RWPE2 (cell line): ENCODE measurements around the gene ANKS1B.
A peak's percentile ranks its signal among the peaks of the same experiment; 100 is the strongest.
"Not testable (repeated sequence)": the region's sequence is repeated elsewhere in the genome, so short reads cannot be mapped to it uniquely, and the experiment has no call there.

Experiments
- ATAC-seq: fragments of 200-7000 bp; cut with Tn5 transposase; 3 replicates; pipeline ENCODE4 v1.9.1; 2021; ENCODE audit warnings: low read depth
- DNase-seq: peaks from one replicate; pipeline ENCODE4 v3.0.0-alpha.2; 2020; ENCODE audit warnings: low spot score
- H3K27ac ChIP-seq: fragments of 450-650 bp; 2 replicates; pipeline ENCODE4 v1.5.1; 2017; ENCODE audit warnings: mild to moderate bottlenecking; ENCODE audit not compliant: poor library complexity, severe bottlenecking
- H3K27me3 ChIP-seq: fragments of 250-450 bp; sonication (Bioruptor Pico); 2 replicates; pipeline ENCODE4 v1.5.1; 2021; ENCODE audit warnings: mild to moderate bottlenecking, moderate library complexity; ENCODE audit not compliant: insufficient read depth, poor library complexity, severe bottlenecking
- H3K36me3 ChIP-seq: fragments of 250-450 bp; sonication (Bioruptor Pico); 2 replicates; pipeline ENCODE4 v1.5.1; 2020; ENCODE audit warnings: low read depth, mild to moderate bottlenecking, moderate library complexity
- H3K4me1 ChIP-seq: fragments of 250-450 bp; sonication (Bioruptor Pico); 2 replicates; pipeline ENCODE4 v1.5.1; 2021; ENCODE audit warnings: mild to moderate bottlenecking, moderate library complexity; ENCODE audit not compliant: insufficient read depth, poor library complexity, severe bottlenecking
- H3K4me3 ChIP-seq: fragments of 250-450 bp; sonication (Bioruptor Pico); 2 replicates; pipeline ENCODE4 v1.5.1; 2021; ENCODE audit warnings: mild to moderate bottlenecking, moderate library complexity; ENCODE audit not compliant: severe bottlenecking
- H3K9me3 ChIP-seq: fragments of 250-450 bp; sonication (Bioruptor Pico); 2 replicates; pipeline ENCODE4 v1.5.1; 2021; ENCODE audit warnings: mild to moderate bottlenecking, moderate library complexity; ENCODE audit not compliant: severe bottlenecking
- TF ChIP-seq, protein P1 (sequence below): fragments of 450-650 bp; IDR thresholded peaks from one replicate; pipeline ENCODE4 v1.5.1; 2017; ENCODE audit warnings: mild to moderate bottlenecking, moderate library complexity; ENCODE audit not compliant: poor library complexity, severe bottlenecking

ANKS1B gene

DNA sequence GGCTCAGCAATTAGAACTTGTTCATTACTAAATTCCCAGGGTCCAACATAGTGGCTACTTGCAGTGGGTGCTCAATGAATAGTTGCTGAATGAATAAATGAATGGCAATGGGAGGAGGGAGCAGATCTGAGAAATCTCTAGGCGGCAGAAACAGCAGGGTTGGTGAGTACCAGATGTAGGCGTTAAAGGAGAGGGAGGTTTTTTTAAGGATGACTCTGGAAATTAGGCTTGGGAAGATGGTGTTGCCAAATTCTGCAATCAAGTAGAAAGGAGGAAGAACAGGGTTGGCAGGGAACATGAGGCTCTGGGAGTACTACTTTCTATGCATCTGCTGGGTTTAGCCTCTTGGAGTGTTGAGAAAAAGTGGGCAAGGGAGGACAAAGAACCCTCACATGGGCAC lies 1132.6 kb downstream of the ANKS1B start:
- Histone ChIP-seq H3K4me3 (no peak overlapping the region), H3K9me3 (no peaks in the 10 kb centered on the region), H3K36me3 (no peaks in the 10 kb centered on the region), H3K4me1 (no peaks in the 10 kb centered on the region), H3K27ac (no peak overlapping the region), H3K27me3 (no peaks in the 10 kb centered on the region)
- TF ChIP-seq, protein P1, sequence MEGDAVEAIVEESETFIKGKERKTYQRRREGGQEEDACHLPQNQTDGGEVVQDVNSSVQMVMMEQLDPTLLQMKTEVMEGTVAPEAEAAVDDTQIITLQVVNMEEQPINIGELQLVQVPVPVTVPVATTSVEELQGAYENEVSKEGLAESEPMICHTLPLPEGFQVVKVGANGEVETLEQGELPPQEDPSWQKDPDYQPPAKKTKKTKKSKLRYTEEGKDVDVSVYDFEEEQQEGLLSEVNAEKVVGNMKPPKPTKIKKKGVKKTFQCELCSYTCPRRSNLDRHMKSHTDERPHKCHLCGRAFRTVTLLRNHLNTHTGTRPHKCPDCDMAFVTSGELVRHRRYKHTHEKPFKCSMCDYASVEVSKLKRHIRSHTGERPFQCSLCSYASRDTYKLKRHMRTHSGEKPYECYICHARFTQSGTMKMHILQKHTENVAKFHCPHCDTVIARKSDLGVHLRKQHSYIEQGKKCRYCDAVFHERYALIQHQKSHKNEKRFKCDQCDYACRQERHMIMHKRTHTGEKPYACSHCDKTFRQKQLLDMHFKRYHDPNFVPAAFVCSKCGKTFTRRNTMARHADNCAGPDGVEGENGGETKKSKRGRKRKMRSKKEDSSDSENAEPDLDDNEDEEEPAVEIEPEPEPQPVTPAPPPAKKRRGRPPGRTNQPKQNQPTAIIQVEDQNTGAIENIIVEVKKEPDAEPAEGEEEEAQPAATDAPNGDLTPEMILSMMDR, result no peak
- ATAC-seq, result no peak
- DNase-seq, result no peak

DNA sequence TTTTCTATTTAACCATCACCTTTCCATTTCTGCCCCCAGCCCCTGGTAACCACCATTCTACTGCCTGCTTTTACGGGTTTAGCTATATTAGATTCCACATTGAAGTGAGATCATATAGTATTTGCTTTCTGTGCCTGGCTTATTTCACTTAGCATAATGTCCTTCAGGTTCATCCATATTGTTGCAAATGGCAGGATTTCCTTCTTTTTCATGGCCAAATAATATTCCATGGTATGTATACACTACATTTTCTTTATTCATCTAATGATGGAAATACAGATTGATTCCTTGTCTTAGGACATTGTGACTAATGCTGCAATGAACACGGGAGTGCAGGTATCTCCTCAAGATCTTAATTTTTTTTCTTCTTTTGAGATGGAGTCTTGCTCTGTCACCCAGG lies 1137.5 kb downstream of the ANKS1B start:
- Histone ChIP-seq H3K36me3 (no peaks in the 10 kb centered on the region), H3K27ac (no peak overlapping the region), H3K4me3 (no peak overlapping the region), H3K27me3 (no peaks in the 10 kb centered on the region), H3K9me3 (no peaks in the 10 kb centered on the region), H3K4me1 (no peaks in the 10 kb centered on the region)
- no peak for DNase-seq
- TF ChIP-seq, protein P1, result no peak
- no peak for ATAC-seq

DNA sequence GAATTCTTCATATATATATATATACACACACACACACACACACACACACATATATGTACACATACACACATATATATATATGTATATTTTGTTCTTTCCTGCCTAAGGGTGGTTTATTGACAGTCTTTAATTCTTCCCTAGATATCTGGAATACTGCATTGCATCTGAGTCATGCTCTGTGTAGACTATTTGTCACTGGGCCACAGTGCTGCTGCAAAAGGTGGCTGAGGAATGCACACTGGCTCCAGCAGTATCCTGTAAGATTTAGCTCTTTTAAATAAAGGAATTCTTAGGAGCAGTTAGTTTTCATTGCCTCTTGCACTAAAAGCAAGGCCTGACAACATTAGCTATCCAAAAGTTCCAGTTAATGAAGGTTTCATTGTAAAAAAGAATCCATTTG lies 1138.8 kb downstream of the ANKS1B start:
- no peak for DNase-seq
- no peak overlapping the region for H3K27ac ChIP-seq
- H3K4me3 ChIP-seq, result no peak overlapping the region
- peaks cover 5% of the 10 kb centered on the region for H3K27me3 ChIP-seq
- TF ChIP-seq, protein P1, result no peak
- ATAC-seq, result no peak
- H3K4me1 ChIP-seq, result no peaks in the 10 kb centered on the region
- H3K36me3 ChIP-seq, result no peaks in the 10 kb centered on the region
- no peaks in the 10 kb centered on the region for H3K9me3 ChIP-seq

DNA sequence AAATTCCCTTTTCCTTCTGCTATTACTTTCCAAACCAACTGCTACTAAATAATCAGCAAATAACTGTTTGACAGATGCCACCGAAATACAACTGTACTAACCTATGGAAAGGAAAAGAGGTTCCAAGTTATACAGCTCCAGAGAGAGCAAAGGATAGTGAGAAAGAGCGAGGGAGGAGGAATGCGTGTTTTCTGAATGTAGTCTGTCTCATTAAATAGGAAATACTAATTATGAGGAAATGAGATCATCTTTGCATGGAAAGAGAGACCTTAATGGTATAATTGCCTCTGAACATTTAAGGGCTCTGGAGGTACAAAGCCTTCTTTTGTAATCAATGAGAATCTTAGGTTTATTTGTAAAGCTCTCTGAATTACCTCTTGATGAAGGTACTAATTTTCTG lies 1144.4 kb downstream of the ANKS1B start:
- Histone ChIP-seq H3K27me3 (peaks cover 11% of the 10 kb centered on the region), H3K27ac (no peak overlapping the region), H3K4me3 (no peak overlapping the region), H3K4me1 (no peaks in the 10 kb centered on the region), H3K9me3 (no peaks in the 10 kb centered on the region), H3K36me3 (no peaks in the 10 kb centered on the region)
- ATAC-seq (no peak), DNase-seq (no peak)
- TF ChIP-seq, protein P1, result no peak

DNA sequence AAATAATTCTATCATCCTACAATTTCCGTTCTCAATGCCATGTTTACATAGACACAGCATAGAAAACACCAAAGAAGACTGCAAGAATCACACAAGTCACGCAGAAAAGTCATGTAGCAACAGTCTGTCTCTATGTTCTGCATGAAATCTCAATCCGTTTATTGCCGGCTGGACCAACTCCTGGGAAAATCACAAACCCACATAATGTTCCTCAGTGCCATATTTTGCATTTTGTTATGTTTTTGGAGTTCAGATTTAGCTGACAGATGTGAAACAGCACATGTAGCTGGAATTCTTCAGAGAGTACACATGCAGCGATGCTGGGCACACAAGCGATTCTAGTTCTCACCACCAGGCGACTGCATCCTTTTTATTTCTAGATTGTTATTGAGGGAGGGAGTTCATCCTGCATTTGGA lies 1146.5 kb downstream of the ANKS1B start:
- H3K27me3 ChIP-seq, result peaks cover 11% of the 10 kb centered on the region
- no peaks in the 10 kb centered on the region for H3K9me3 ChIP-seq
- no peak overlapping the region for H3K27ac ChIP-seq
- no peak for ATAC-seq
- TF ChIP-seq, protein P1, result no peak
- H3K4me1 ChIP-seq, result no peaks in the 10 kb centered on the region
- no peak for DNase-seq
- H3K4me3 ChIP-seq, result no peak overlapping the region
- no peaks in the 10 kb centered on the region for H3K36me3 ChIP-seq

DNA sequence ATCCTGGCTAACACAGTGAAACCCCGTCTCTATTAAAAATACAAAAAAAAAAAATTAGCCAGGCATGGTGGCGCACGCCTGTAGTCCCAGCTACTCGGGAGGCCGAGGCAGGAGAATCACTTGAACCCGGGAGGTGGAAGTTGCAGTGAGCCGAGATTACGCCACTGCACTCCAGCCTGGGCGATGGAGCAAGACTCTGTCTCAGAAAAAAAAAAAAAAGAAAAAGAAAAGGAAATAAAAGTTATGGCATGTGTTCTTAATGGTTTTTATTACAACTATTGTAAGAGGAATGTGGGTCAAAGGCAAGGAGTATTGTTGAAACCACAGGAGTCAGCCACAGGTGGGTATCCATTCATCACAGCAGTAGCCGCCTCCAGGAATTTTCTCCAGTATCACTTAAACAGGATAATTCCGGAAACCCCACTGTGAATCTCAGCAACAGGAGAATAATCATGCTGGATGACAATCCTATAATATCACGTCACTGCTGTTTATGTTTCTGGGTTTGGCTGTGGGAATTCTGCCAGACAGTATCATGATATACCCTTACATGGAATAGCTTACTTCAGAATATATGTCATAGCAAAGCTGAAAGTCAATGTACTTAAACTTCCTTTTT lies 1147.5 kb downstream of the ANKS1B start:
- not testable (repeated sequence) for H3K36me3 ChIP-seq, H3K4me3 ChIP-seq, H3K27ac ChIP-seq, H3K9me3 ChIP-seq, DNase-seq, H3K4me1 ChIP-seq
- H3K27me3 ChIP-seq, result peaks cover 11% of the 10 kb centered on the region
- peak; percentile 58; the same call in 2 of the 3 replicates for ATAC-seq
